OCI-LY1 (cell line): ENCODE measurements around the gene C11orf58.

Experiments used
- EZH2 ChIP-seq: fragments of 200-600 bp; sonication (generic), shearing (Covaris generic); IDR thresholded peaks from 2 replicates; pipeline ENCODE4 v1.8.0; 2017; ENCODE audit warnings: borderline replicate concordance, mixed run types, mild to moderate bottlenecking, antibody characterized with exemption, low read length, moderate library complexity, mixed read lengths
- TF ChIP-seq, protein P1 (sequence below): fragments of 200-600 bp; sonication (generic), shearing (Covaris generic); IDR thresholded peaks from 2 replicates; pipeline ENCODE4 v1.5.1; 2017; ENCODE audit warnings: mild to moderate bottlenecking, antibody characterized with exemption, low read length, moderate library complexity, mixed read lengths

DNA sequence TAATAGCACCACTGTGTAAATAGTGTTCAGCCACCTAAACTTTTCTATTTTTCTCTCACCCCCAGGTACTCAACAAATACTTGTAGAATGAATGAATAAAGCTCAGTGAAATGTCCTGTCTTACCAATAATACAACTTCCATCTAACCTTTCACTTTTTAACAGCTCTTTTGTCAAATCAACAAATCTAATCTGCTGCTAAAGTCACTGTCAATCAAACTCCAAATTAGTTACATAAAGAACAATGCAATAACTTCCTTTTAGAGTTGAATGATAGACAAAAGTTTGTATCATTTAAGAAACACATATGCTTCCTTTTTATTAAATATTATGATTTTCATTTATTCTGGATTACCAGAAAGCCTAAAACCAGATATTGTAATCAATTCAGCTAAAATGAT, 34.7 kb upstream of the C11orf58 start:
- TF ChIP-seq EZH2, result no peak
- TF ChIP-seq, protein P1, sequence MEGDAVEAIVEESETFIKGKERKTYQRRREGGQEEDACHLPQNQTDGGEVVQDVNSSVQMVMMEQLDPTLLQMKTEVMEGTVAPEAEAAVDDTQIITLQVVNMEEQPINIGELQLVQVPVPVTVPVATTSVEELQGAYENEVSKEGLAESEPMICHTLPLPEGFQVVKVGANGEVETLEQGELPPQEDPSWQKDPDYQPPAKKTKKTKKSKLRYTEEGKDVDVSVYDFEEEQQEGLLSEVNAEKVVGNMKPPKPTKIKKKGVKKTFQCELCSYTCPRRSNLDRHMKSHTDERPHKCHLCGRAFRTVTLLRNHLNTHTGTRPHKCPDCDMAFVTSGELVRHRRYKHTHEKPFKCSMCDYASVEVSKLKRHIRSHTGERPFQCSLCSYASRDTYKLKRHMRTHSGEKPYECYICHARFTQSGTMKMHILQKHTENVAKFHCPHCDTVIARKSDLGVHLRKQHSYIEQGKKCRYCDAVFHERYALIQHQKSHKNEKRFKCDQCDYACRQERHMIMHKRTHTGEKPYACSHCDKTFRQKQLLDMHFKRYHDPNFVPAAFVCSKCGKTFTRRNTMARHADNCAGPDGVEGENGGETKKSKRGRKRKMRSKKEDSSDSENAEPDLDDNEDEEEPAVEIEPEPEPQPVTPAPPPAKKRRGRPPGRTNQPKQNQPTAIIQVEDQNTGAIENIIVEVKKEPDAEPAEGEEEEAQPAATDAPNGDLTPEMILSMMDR, result no peak
